ENCODE data around the gene NEDD4L. TPM values are rescaled to one million over a fixed set of nuclear protein-coding genes. Genes with fewer than 3 reads are reported as not detected.
A peak's percentile ranks its signal among the peaks of the same experiment; 100 is the strongest.

The NEDD4L gene
- total RNA-seq, 5 donors from 2014 or later (not counting 1 experiment from before 2014, with no cell fraction given), result 4.4 to 10.7 (median 6.7) TPM

GRCh38 chr18:58268849-58269248 is 224.8 kb downstream of the NEDD4L start:
- POLR2A ChIA-PET, result no interaction called here
- ATAC-seq (replicated peaks in 1 of 4) (no peak), DNase-seq (no peak)
- H3K27me3 Mint-ChIP-seq, result no peaks in the 10 kb centered on the region
- H3K4me1 ChIP-seq (ENCODE audit: control insufficient read depth in 1 of 2, extremely low read depth in 1 of 2, insufficient read depth in 2 of 2, low read length in 2 of 2), result peaks cover 10 to 12% of the 10 kb centered on the region in 2 experiments
- H3K9me3 Mint-ChIP-seq, result peaks cover 0 to 5% (median 0%) of the 10 kb centered on the region in 3 donors
- H3K4me1 Mint-ChIP-seq, result peaks cover 15 to 21% (median 16%) of the 10 kb centered on the region in 3 donors
- no peak overlapping the region for H3K4me3 Mint-ChIP-seq
- no peak overlapping the region for H3K27ac Mint-ChIP-seq
- CTCF ChIA-PET, result no interaction called here
- no peaks in the 10 kb centered on the region for H3K36me3 Mint-ChIP-seq
- no peak overlapping the region for H3K4me3 ChIP-seq (ENCODE audit: control insufficient read depth in 1 of 2, extremely low read depth in 1 of 2, low read length in 1 of 2)
- H3K9me3 ChIP-seq, result no peaks in the 10 kb centered on the region
- H3K27ac ChIP-seq (ENCODE audit: low read length), result no peak overlapping the region
- H3K27me3 ChIP-seq (replicated peaks in 1 of 2; ENCODE audit: control insufficient read depth in 2 of 2, extremely low read depth in 1 of 2, insufficient read depth in 2 of 2, low read length in 1 of 2), result no peaks in the 10 kb centered on the region
- no peaks in the 10 kb centered on the region for H3K36me3 ChIP-seq (ENCODE audit: control insufficient read depth in 2 of 2, extremely low read depth in 1 of 2, insufficient read depth in 1 of 2, low read length in 1 of 2)
- WGBS (ENCODE audit: insufficient coverage), result no CpG with 5 or more reads among the region's 2 CpGs

- Histone ChIP-seq H3K9me3 (no peaks in the 10 kb centered on the region), H3K4me3 (ENCODE audit: control insufficient read depth in 1 of 2, extremely low read depth in 1 of 2, low read length in 1 of 2) (no peak overlapping the region), H3K36me3 (ENCODE audit: control insufficient read depth in 2 of 2, extremely low read depth in 1 of 2, insufficient read depth in 1 of 2, low read length in 1 of 2) (no peaks in the 10 kb centered on the region), H3K4me1 (ENCODE audit: control insufficient read depth in 1 of 2, extremely low read depth in 1 of 2, insufficient read depth in 2 of 2, low read length in 2 of 2) (peaks cover 10 to 12% of the 10 kb centered on the region in 2 experiments), H3K27ac (ENCODE audit: low read length) (no peak overlapping the region), H3K27me3 (replicated peaks in 1 of 2; ENCODE audit: control insufficient read depth in 2 of 2, extremely low read depth in 1 of 2, insufficient read depth in 2 of 2, low read length in 1 of 2) (no peaks in the 10 kb centered on the region)
- H3K4me3 Mint-ChIP-seq, result no peak overlapping the region
- H3K4me1 Mint-ChIP-seq, result peaks cover 15 to 21% (median 16%) of the 10 kb centered on the region in 3 donors
- WGBS (ENCODE audit: insufficient coverage), result 90% methylated on average over 2 of the region's 5 CpGs
- H3K27me3 Mint-ChIP-seq, result no peaks in the 10 kb centered on the region
- DNase-seq (no peak), ATAC-seq (replicated peaks in 1 of 4) (no peak)
- CTCF ChIA-PET, result no interaction called here
- no peaks in the 10 kb centered on the region for H3K36me3 Mint-ChIP-seq
- H3K27ac Mint-ChIP-seq, result no peak overlapping the region
- H3K9me3 Mint-ChIP-seq, result peaks cover 0 to 5% (median 0%) of the 10 kb centered on the region in 3 donors
- POLR2A ChIA-PET, result no interaction called here
Measured at GRCh38 chr18:58269931-58270330, 225.9 kb downstream of the NEDD4L start.

GRCh38 chr18:58270396-58270795 is 226.4 kb downstream of the NEDD4L start:
- no peak overlapping the region for H3K4me3 Mint-ChIP-seq
- H3K27me3 Mint-ChIP-seq, result no peaks in the 10 kb centered on the region
- H3K36me3 Mint-ChIP-seq, result no peaks in the 10 kb centered on the region
- ChIA-PET POLR2A (no interaction called here), CTCF (no interaction called here)
- Histone ChIP-seq H3K27ac (ENCODE audit: low read length) (no peak overlapping the region), H3K27me3 (replicated peaks in 1 of 2; ENCODE audit: control insufficient read depth in 2 of 2, extremely low read depth in 1 of 2, insufficient read depth in 2 of 2, low read length in 1 of 2) (no peaks in the 10 kb centered on the region), H3K4me3 (ENCODE audit: control insufficient read depth in 1 of 2, extremely low read depth in 1 of 2, low read length in 1 of 2) (no peak overlapping the region), H3K36me3 (ENCODE audit: control insufficient read depth in 2 of 2, extremely low read depth in 1 of 2, insufficient read depth in 1 of 2, low read length in 1 of 2) (no peaks in the 10 kb centered on the region), H3K9me3 (no peaks in the 10 kb centered on the region), H3K4me1 (ENCODE audit: control insufficient read depth in 1 of 2, extremely low read depth in 1 of 2, insufficient read depth in 2 of 2, low read length in 2 of 2) (peaks cover 10 to 12% of the 10 kb centered on the region in 2 experiments)
- peaks cover 0 to 5% (median 0%) of the 10 kb centered on the region in 3 donors for H3K9me3 Mint-ChIP-seq
- ATAC-seq (replicated peaks in 1 of 4) (no peak), DNase-seq (no peak)
- H3K27ac Mint-ChIP-seq, result no peak overlapping the region
- peaks cover 15 to 21% (median 16%) of the 10 kb centered on the region in 3 donors for H3K4me1 Mint-ChIP-seq
- WGBS (ENCODE audit: insufficient coverage), result no CpG with 5 or more reads among the region's 4 CpGs

- POLR2A ChIA-PET, result no interaction called here
- Mint-ChIP-seq H3K36me3 (no peaks in the 10 kb centered on the region), H3K9me3 (peaks cover 0 to 5% (median 0%) of the 10 kb centered on the region in 3 donors), H3K27me3 (no peaks in the 10 kb centered on the region), H3K4me3 (no peak overlapping the region), H3K4me1 (peaks cover 15 to 21% (median 16%) of the 10 kb centered on the region in 3 donors), H3K27ac (no peak overlapping the region)
- Histone ChIP-seq H3K4me1 (ENCODE audit: control insufficient read depth in 1 of 2, extremely low read depth in 1 of 2, insufficient read depth in 2 of 2, low read length in 2 of 2) (peaks cover 10 to 12% of the 10 kb centered on the region in 2 experiments), H3K9me3 (no peaks in the 10 kb centered on the region), H3K27me3 (replicated peaks in 1 of 2; ENCODE audit: control insufficient read depth in 2 of 2, extremely low read depth in 1 of 2, insufficient read depth in 2 of 2, low read length in 1 of 2) (no peaks in the 10 kb centered on the region), H3K27ac (ENCODE audit: low read length) (no peak overlapping the region), H3K36me3 (ENCODE audit: control insufficient read depth in 2 of 2, extremely low read depth in 1 of 2, insufficient read depth in 1 of 2, low read length in 1 of 2) (no peaks in the 10 kb centered on the region), H3K4me3 (ENCODE audit: control insufficient read depth in 1 of 2, extremely low read depth in 1 of 2, low read length in 1 of 2) (no peak overlapping the region)
- ATAC-seq (replicated peaks in 1 of 4) (no peak), DNase-seq (no peak)
- WGBS (ENCODE audit: insufficient coverage), result no CpG with 5 or more reads among the region's 2 CpGs
- CTCF ChIA-PET, result interaction anchor here in 1 of 2 donors (0.7 kb wide), 1 partner anchor 10 kb away, joined by 3 read pairs; no protein-coding TSS in a partner anchor
Measured at GRCh38 chr18:58271770-58272169, 227.7 kb downstream of the NEDD4L start.

- WGBS (ENCODE audit: insufficient coverage), result 90% methylated on average over 4 of the region's 6 CpGs
- no peaks in the 10 kb centered on the region for H3K36me3 ChIP-seq (ENCODE audit: control insufficient read depth in 2 of 2, extremely low read depth in 1 of 2, insufficient read depth in 1 of 2, low read length in 1 of 2)
- H3K9me3 ChIP-seq, result no peaks in the 10 kb centered on the region
- Mint-ChIP-seq H3K27ac (no peak overlapping the region), H3K9me3 (peaks cover 0 to 5% (median 0%) of the 10 kb centered on the region in 3 donors), H3K27me3 (no peaks in the 10 kb centered on the region), H3K36me3 (no peaks in the 10 kb centered on the region), H3K4me1 (peaks cover 15 to 21% (median 16%) of the 10 kb centered on the region in 3 donors), H3K4me3 (peak overlapping the region in 1 of 3 donors; percentile 54)
- ChIA-PET POLR2A (no interaction called here), CTCF (no interaction called here)
- ATAC-seq (replicated peaks in 1 of 4), result no peak
- H3K27me3 ChIP-seq (replicated peaks in 1 of 2; ENCODE audit: control insufficient read depth in 2 of 2, extremely low read depth in 1 of 2, insufficient read depth in 2 of 2, low read length in 1 of 2), result no peaks in the 10 kb centered on the region
- no peak for DNase-seq
- no peak overlapping the region for H3K27ac ChIP-seq (ENCODE audit: low read length)
- no peak overlapping the region for H3K4me3 ChIP-seq (ENCODE audit: control insufficient read depth in 1 of 2, extremely low read depth in 1 of 2, low read length in 1 of 2)
- peaks cover 10 to 12% of the 10 kb centered on the region in 2 experiments for H3K4me1 ChIP-seq (ENCODE audit: control insufficient read depth in 1 of 2, extremely low read depth in 1 of 2, insufficient read depth in 2 of 2, low read length in 2 of 2)
Measured at GRCh38 chr18:58272209-58272608, 228.2 kb downstream of the NEDD4L start.

- no peak overlapping the region for H3K4me3 ChIP-seq (ENCODE audit: control insufficient read depth in 1 of 2, extremely low read depth in 1 of 2, low read length in 1 of 2)
- ChIA-PET CTCF (no interaction called here), POLR2A (no interaction called here)
- no peak overlapping the region for H3K27ac ChIP-seq (ENCODE audit: low read length)
- H3K27me3 Mint-ChIP-seq, result no peaks in the 10 kb centered on the region
- DNase-seq (peak in 2 of 35 experiments; percentile 3 to 10), ATAC-seq (replicated peaks in 1 of 4) (peak; percentile 19 to 53 (median 40))
- 85% methylated on average over 5 of the region's 7 CpGs for WGBS (ENCODE audit: insufficient coverage)
- no peaks in the 10 kb centered on the region for H3K9me3 ChIP-seq
- peaks cover 10 to 12% of the 10 kb centered on the region in 2 experiments for H3K4me1 ChIP-seq (ENCODE audit: control insufficient read depth in 1 of 2, extremely low read depth in 1 of 2, insufficient read depth in 2 of 2, low read length in 2 of 2)
- peaks cover 15 to 21% (median 16%) of the 10 kb centered on the region in 3 donors for H3K4me1 Mint-ChIP-seq
- H3K9me3 Mint-ChIP-seq, result peaks cover 0 to 5% (median 0%) of the 10 kb centered on the region in 3 donors
- peak overlapping the region in 1 of 2 donors; percentile 25 for H3K27ac Mint-ChIP-seq
- no peaks in the 10 kb centered on the region for H3K36me3 Mint-ChIP-seq
- no peaks in the 10 kb centered on the region for H3K27me3 ChIP-seq (replicated peaks in 1 of 2; ENCODE audit: control insufficient read depth in 2 of 2, extremely low read depth in 1 of 2, insufficient read depth in 2 of 2, low read length in 1 of 2)
- H3K36me3 ChIP-seq (ENCODE audit: control insufficient read depth in 2 of 2, extremely low read depth in 1 of 2, insufficient read depth in 1 of 2, low read length in 1 of 2), result no peaks in the 10 kb centered on the region
- H3K4me3 Mint-ChIP-seq, result peak overlapping the region in 1 of 3 donors; percentile 54
Measured at GRCh38 chr18:58272779-58273435, 228.9 kb downstream of the NEDD4L start.

Data from T-cell (primary cell).